GM10248 (cell line): ENCODE measurements around the gene STMND1.

Source experiments
- CTCF ChIA-PET: fragments of 300-600 bp; sonication (Branson Sonifier 250); formaldehyde crosslinking; extraction: SDS; loops from one replicate; lab custom pipeline; 2021; ENCODE audit warnings: antibody characterized with exemption; lab: Yijun Ruan, JAX
- POLR2A ChIA-PET: fragments of 350-650 bp; sonication (Branson Sonifier 250); formaldehyde crosslinking; extraction: SDS; loops from one replicate; lab custom pipeline; 2020; ENCODE audit warnings: antibody characterized with exemption; lab: Yijun Ruan, JAX
- DNase-seq: peaks from one replicate; pipeline ENCODE4 v3.0.0; 2012; ENCODE audit errors: extremely low spot score
- TF ChIP-seq, protein P1 (sequence below): IDR thresholded peaks from 2 replicates; pipeline ENCODE4 v1.5.1; 2012; ENCODE audit warnings: mild to moderate bottlenecking, low read depth; ENCODE audit errors: extremely low read depth, missing control alignments, control extremely low read depth

Gene STMND1

DNA sequence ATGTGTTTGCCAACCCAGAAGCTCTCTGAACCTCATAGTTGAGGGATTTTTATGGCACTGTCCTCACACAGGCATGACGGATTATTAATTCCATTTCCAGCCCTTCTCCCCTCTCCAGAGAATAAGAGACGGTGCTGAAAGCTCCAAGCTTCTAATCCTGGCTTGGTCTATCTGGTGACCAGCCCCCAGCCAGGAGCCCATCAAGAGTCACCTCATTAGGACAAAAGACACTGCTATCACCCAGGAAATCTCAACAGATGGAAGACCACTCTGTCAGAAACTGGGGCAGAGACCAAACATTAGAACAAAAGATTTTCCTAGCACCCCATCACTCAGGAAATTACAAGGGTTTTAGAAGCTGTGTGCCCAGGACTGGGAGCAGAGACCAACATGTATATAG is 48.2 kb downstream of the STMND1 start:
- TF ChIP-seq, protein P1, sequence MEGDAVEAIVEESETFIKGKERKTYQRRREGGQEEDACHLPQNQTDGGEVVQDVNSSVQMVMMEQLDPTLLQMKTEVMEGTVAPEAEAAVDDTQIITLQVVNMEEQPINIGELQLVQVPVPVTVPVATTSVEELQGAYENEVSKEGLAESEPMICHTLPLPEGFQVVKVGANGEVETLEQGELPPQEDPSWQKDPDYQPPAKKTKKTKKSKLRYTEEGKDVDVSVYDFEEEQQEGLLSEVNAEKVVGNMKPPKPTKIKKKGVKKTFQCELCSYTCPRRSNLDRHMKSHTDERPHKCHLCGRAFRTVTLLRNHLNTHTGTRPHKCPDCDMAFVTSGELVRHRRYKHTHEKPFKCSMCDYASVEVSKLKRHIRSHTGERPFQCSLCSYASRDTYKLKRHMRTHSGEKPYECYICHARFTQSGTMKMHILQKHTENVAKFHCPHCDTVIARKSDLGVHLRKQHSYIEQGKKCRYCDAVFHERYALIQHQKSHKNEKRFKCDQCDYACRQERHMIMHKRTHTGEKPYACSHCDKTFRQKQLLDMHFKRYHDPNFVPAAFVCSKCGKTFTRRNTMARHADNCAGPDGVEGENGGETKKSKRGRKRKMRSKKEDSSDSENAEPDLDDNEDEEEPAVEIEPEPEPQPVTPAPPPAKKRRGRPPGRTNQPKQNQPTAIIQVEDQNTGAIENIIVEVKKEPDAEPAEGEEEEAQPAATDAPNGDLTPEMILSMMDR = no peak
- ChIA-PET POLR2A (no interaction called here), CTCF (interaction anchor here (1.3 to 1.5 kb wide), 2 partner anchors 9 to 434 kb away, joined by 3 to 5 read pairs; no protein-coding TSS in a partner anchor)
- no peak for DNase-seq

DNA sequence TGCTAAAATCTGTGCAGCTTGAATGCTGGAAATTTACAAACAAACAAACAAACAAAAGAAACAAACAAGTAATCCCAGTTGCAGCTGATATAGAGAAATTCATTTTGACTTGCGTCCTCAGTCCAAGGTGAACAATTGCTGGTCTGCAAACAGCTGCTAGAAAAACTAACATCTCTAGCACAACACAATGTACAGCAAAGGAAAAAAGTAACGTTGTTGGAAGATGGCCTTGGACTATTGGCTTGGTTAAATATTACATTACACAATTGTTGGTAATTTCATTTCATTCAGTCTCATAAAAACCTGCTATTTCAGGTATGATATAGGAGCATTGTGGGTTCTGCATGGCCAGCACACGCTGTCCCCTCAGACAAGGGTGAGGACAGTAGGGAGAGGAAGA is 50.0 kb downstream of the STMND1 start:
- POLR2A ChIA-PET = no interaction called here
- TF ChIP-seq, protein P1 = no peak
- no peak for DNase-seq
- CTCF ChIA-PET = no interaction called here

DNA sequence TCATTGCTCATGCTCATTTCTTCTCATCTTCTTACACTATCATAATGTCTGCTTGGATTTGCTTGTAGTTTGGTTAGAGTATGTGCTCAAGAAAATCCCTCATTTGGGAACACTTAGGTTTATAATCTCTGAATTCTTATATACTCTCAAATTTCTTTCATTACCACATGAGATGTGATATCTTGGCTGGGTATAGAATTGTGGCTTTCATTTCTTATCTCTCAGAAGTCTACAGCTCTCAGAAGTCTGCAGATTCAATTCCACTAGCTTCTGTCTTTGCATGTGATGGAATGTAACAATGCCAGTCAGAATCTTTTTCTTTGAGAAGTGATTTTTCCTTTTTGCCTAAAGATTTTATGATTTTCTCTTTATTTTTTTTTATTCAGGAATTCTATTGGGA is 50.9 kb downstream of the STMND1 start:
- ChIA-PET POLR2A (no interaction called here), CTCF (interaction anchor here (0.8 to 1.6 kb wide), 2 partner anchors 652 to 662 kb away, joined by 6 read pairs; no protein-coding TSS in a partner anchor)
- no peak for DNase-seq
- TF ChIP-seq, protein P1 = no peak

DNA sequence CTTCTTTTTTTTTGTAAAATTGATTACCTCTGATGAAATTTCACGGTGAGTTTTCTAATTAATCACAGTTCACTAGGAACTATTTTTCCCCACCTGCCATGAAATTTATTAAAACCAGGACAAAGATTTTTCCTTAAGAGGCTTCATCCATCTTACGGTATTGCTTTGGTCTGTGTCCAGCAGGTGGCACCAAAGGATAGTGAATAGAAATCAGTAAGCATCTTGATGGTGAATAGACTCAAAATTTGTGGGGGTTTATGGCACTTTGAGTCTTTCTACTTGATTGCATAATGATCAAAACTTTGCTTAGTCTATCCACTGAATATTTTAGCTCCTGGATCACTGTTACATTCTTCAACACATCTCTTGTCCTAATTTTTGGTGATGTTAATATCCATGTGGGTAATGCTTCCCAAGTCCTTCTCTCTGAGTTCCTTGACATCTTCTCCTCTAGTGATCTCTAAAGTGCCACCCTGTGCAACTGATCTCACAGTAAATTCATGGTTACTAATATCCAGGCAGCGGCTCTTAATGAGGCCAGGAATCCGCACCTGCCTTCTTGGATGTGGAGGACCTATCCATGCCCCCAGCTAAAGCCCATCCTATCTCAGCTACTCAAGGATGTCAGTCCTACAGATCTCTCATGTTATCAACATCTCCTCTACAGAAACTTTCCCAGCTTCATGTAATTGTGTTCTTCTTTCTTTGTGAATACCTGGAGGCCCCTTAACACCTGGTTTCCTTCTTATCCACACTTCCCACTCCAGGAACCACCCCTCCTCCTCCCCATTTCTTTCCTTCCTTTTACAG is 54.5 kb downstream of the STMND1 start:
- ChIA-PET CTCF (interaction anchor here (0.7 to 2.3 kb wide), 11 partner anchors 9 to 966 kb away, joined by 3 to 7 read pairs (median 4); partner anchors contain the start of gene NHLRC1), POLR2A (no interaction called here)
- TF ChIP-seq, protein P1 = peak; percentile 83
- peak; percentile 45 for DNase-seq

DNA sequence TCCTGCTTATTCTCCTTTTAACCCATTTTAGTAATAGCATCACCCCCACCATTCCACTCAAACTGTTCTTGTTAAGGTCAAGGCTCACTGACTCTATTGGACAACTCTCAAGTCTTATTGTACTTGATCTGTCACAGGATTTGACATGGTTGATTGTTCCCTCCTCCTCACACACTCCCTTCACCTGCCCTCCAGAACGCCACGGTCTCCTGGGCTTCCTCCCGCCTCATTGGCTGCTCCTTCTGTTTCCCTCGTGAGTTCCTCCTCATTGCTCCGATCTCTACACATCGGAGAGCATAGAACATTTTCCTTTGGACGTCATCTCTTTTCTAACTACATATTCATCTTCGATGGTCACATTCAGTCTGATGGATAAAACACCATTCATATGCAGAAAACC is 55.1 kb downstream of the STMND1 start:
- POLR2A ChIA-PET = no interaction called here
- CTCF ChIA-PET = interaction anchor here (0.7 to 2.3 kb wide), 11 partner anchors 8 to 965 kb away, joined by 3 to 10 read pairs (median 4); partner anchors contain the start of gene NHLRC1
- TF ChIP-seq, protein P1 = no peak
- no peak for DNase-seq

DNA sequence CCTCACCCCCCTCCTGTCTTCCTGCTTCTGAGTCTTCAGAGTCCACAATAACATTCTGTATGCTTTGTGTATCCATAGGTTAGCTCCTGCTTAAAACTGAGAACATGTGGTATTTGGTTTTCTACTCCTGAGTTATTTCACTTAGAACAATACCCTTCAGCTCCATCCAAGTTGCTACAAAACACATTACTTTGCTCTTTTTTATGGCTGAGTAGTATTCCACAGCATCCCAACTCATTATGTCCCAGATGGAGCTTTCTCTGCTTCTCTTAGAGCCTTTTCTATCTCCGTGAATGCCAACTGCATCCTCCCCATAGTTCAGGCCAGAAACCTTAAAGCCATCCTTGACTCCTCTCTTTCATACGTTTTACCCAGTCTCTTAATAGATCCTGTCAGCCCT is 55.8 kb downstream of the STMND1 start:
- ChIA-PET POLR2A (no interaction called here), CTCF (interaction anchor here (0.9 to 2.3 kb wide), 5 partner anchors 8 to 660 kb away, joined by 3 to 10 read pairs (median 5); no protein-coding TSS in a partner anchor)
- DNase-seq = no peak
- TF ChIP-seq, protein P1 = no peak
